NCI-H524 (cell line): ENCODE measurements around the gene NR2E1.
A peak's percentile ranks its signal among the peaks of the same experiment; 100 is the strongest.

ENCODE experiments used
- DNase-seq, 2 experiments: peaks; one replicate each; lab custom pipeline; 2025; lab: John Stamatoyannopoulos, UW

Gene NR2E1

GRCh38 chr6:108156180-108156937 is 9.5 kb upstream of the NR2E1 start:
- peak; percentile 76 to 84 for DNase-seq

GRCh38 chr6:108156938-108157233 is 8.9 kb upstream of the NR2E1 start:
- DNase-seq = no peak

GRCh38 chr6:108157234-108157980 is 8.4 kb upstream of the NR2E1 start:
- DNase-seq = peak in 1 of 2 experiments; percentile 11

- DNase-seq = peak in 1 of 2 experiments; percentile 29
These were observed 7.8 kb upstream of the NR2E1 start for GRCh38 chr6:108157981-108158525.

- DNase-seq = peak in 1 of 2 experiments; percentile 26
These were observed 5.8 kb upstream of the NR2E1 start for GRCh38 chr6:108159981-108160380.

GRCh38 chr6:108161724-108162282 is 4.0 kb upstream of the NR2E1 start:
- no peak for DNase-seq

- peak in 1 of 2 experiments; percentile 19 for DNase-seq
These were observed 2.6 kb upstream of the NR2E1 start for GRCh38 chr6:108163267-108163643.

GRCh38 chr6:108163644-108164542 is 1.9 kb upstream of the NR2E1 start:
- peak in 1 of 2 experiments; percentile 29 for DNase-seq

GRCh38 chr6:108164543-108164814 is 1.3 kb upstream of the NR2E1 start:
- DNase-seq = no peak

- peak in 1 of 2 experiments; percentile 49 for DNase-seq
These were observed 761 bp upstream of the NR2E1 start for GRCh38 chr6:108164815-108165706.

GRCh38 chr6:108166664-108167448 is 1.0 kb downstream of the NR2E1 start:
- DNase-seq = peak in 1 of 2 experiments; percentile 41

- peak in 1 of 2 experiments; percentile 29 for DNase-seq
These were observed 1.7 kb downstream of the NR2E1 start for GRCh38 chr6:108167449-108168089.

- no peak for DNase-seq
These were observed 2.3 kb downstream of the NR2E1 start for GRCh38 chr6:108168090-108168463.

GRCh38 chr6:108168501-108169463 is 3.0 kb downstream of the NR2E1 start:
- peak in 1 of 2 experiments; percentile 42 for DNase-seq

- no peak for DNase-seq
These were observed 3.9 kb downstream of the NR2E1 start for GRCh38 chr6:108169464-108170331.

- no peak for DNase-seq
These were observed 4.8 kb downstream of the NR2E1 start for GRCh38 chr6:108170332-108171290.
